Measurements from ENCODE around the gene RCC2. TPM values are rescaled to one million over a fixed set of nuclear protein-coding genes. Genes with fewer than 3 reads are reported as not detected.
A peak's percentile ranks its signal among the peaks of the same experiment; 100 is the strongest.
"Not testable (repeated sequence)": the region's sequence is repeated elsewhere in the genome, so short reads cannot be mapped to it uniquely, and the experiment has no call there.

The RCC2 gene
- 100 to 1,000 TPM in 3 of 8 experiments, 10 to 100 TPM in 5; 37.9 to 192 (median 49.3) TPM for total RNA-seq

- in situ Hi-C loops (cut with MboI; ENCODE audit: low pct_unique_long_range_greater_than_20kb in 2 of 9, low sequenced_read_pairs in 9 of 9, unreplicated experiment in 9 of 9) = no loop called here
- Histone ChIP-seq H3K4me1 (replicated peaks in 1 of 2) (peaks cover 31 to 40% of the 10 kb centered on the region in 2 donors), H3K27ac (peak within 1 kb of the TSS; percentile 70 to 80), H3K4me3 (peak within 1 kb of the TSS; percentile 69 to 90 (median 80))
- peak; percentile 47 to 89 (median 85) for ATAC-seq (replicated peaks in 6 of 8)
- WGBS, 10 experiments = 0 to 13% (median 2%) methylated on average over 3 to 32 of the region's 75 CpGs
Observed at GRCh38 chr1:17439250-17440073, at the start of gene RCC2. RCC2 (minus strand) TSS chr1:17439677; CDS start chr1:17438514, 1,163 bp downstream.

DNA sequence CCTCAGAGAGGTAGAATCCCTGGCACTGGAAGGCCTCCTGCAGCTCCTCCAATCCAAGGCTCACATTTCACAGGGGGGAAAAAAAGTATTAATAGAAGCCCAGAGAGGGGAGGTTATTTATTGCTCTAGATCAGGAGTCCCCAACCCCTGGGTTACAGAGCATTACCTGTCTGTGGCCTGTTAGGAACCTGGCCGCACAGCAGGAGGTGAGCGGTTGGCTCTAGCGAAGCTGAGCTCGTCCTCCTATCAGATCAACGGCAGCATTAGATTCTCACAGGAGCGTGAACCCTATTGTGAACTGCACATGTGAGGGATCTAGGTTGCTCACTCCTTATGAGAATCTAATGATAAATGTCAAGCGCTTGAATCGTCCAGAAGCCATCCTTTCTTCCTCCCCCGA, 46.8 kb upstream of the RCC2 start:
- ATAC-seq (replicated peaks in 6 of 8) = no peak

DNA sequence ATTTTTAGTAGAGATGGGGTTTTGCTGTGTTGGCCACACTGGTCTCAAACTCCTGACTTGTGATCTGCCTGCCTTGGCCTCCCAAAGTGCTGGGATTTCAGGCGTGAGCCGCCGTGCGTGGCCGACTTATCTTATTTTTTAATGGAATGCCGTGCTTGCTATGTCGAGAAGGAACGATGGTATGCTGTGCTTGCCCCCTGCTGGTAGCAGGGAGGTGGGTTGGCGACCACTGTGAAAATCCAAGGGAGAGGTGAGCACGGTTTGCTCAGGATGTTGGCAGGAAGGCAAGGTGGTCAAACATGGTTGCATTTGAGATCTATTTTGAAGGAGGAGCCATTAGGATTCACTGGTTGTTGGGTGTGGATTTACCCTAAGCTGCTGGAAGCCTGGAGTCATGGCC, 45.8 kb upstream of the RCC2 start:
- no peak overlapping the region for H3K27ac ChIP-seq
- in situ Hi-C loops (cut with MboI; ENCODE audit: low pct_unique_long_range_greater_than_20kb in 2 of 9, low sequenced_read_pairs in 9 of 9, unreplicated experiment in 9 of 9) = no loop called here
- 60 to 85% (median 72%) methylated on average over 3 to 8 of the region's 10 CpGs; no CpG with 5 or more reads in 3 of the 10 experiments for WGBS, 10 experiments
- peaks cover 8% of the 10 kb centered on the region in 2 donors for H3K4me1 ChIP-seq (replicated peaks in 1 of 2)
- H3K4me3 ChIP-seq = no peak overlapping the region
- ATAC-seq (replicated peaks in 6 of 8) = peak in 1 of 8 experiments; percentile 30

More for the DNA sequence above, 46.8 kb upstream of the RCC2 start:
- Histone ChIP-seq H3K4me3 (no peak overlapping the region), H3K27ac (no peak overlapping the region), H3K4me1 (replicated peaks in 1 of 2) (peaks cover 8% of the 10 kb centered on the region in 2 donors)
- in situ Hi-C loops (cut with MboI; ENCODE audit: low pct_unique_long_range_greater_than_20kb in 2 of 9, low sequenced_read_pairs in 9 of 9, unreplicated experiment in 9 of 9) = no loop called here
- 53 to 100% (median 89%) methylated on average over 1 to 9 of the region's 9 CpGs; no CpG with 5 or more reads in 3 of the 10 experiments for WGBS, 10 experiments

- not testable (repeated sequence) for ATAC-seq (replicated peaks in 6 of 8)
Observed at GRCh38 chr1:17481981-17482380, 42.5 kb upstream of the RCC2 start.

DNA sequence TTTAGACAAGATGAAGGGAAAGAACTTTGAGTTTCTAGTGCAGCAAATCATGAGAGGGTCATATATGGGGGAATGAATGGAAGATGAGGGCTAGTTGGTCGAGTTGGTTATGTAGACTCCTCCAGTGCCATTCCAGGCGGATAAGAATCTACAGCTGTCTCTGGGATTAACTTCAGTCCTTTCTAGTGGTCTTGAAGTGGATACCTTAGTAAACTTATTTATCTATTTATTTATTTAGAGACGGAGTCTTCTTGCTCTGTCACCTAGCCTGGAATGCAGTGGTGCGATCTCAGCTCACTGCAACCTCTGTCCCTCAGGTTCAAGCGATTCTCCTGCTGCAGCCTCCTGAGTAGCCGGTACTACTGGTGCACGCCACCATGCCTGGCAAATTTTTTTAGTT, 41.4 kb upstream of the RCC2 start:
- Histone ChIP-seq H3K27ac (no peak overlapping the region), H3K4me3 (no peak overlapping the region), H3K4me1 (replicated peaks in 1 of 2) (no peaks in the 10 kb centered on the region)
- in situ Hi-C loops (cut with MboI; ENCODE audit: low pct_unique_long_range_greater_than_20kb in 2 of 9, low sequenced_read_pairs in 9 of 9, unreplicated experiment in 9 of 9) = no loop called here
- whole genome bisulfite sequencing, 10 experiments = 50 to 100% (median 77%) methylated on average over 1 to 4 of the region's 7 CpGs; no CpG with 5 or more reads in 2 of the 10 experiments
- ATAC-seq (replicated peaks in 6 of 8) = no peak

More at GRCh38 chr1:17481981-17482380, 42.5 kb upstream of the RCC2 start:
- in situ Hi-C loops (cut with MboI; ENCODE audit: low pct_unique_long_range_greater_than_20kb in 2 of 9, low sequenced_read_pairs in 9 of 9, unreplicated experiment in 9 of 9); H3K4me3 ChIP-seq; H3K4me1 ChIP-seq (replicated peaks in 1 of 2); H3K27ac ChIP-seq: not testable (repeated sequence)
- WGBS, 10 experiments = 40 to 100% (median 80%) methylated on average over 1 to 9 of the region's 10 CpGs; no CpG with 5 or more reads in 3 of the 10 experiments

GRCh38 chr1:17475752-17476151, 36.3 kb upstream of the RCC2 start:
- in situ Hi-C loops (cut with MboI; ENCODE audit: low pct_unique_long_range_greater_than_20kb in 2 of 9, low sequenced_read_pairs in 9 of 9, unreplicated experiment in 9 of 9) = no loop called here
- no peak overlapping the region for H3K27ac ChIP-seq
- peak in 4 of 8 experiments; percentile 45 to 77 (median 52) for ATAC-seq (replicated peaks in 6 of 8)
- WGBS, 10 experiments = 0 to 100% (median 78%) methylated on average over 1 to 3 of the region's 3 CpGs; no CpG with 5 or more reads in 3 of the 10 experiments
- H3K4me3 ChIP-seq = no peak overlapping the region
- no peaks in the 10 kb centered on the region for H3K4me1 ChIP-seq (replicated peaks in 1 of 2)

- H3K4me1 ChIP-seq (replicated peaks in 1 of 2); H3K27ac ChIP-seq; H3K4me3 ChIP-seq; in situ Hi-C loops (cut with MboI; ENCODE audit: low pct_unique_long_range_greater_than_20kb in 2 of 9, low sequenced_read_pairs in 9 of 9, unreplicated experiment in 9 of 9); ATAC-seq (replicated peaks in 6 of 8): not testable (repeated sequence)
- WGBS, 10 experiments = 75 to 94% (median 84%) methylated on average over 12 to 20 of the region's 20 CpGs
Observed at GRCh38 chr1:17474836-17475555, 35.5 kb upstream of the RCC2 start.

- Histone ChIP-seq H3K27ac (no peak overlapping the region), H3K4me1 (replicated peaks in 1 of 2) (peaks cover 0 to 4% of the 10 kb centered on the region in 2 donors), H3K4me3 (no peak overlapping the region)
- WGBS, 10 experiments = 53 to 89% (median 78%) methylated on average over 1 to 5 of the region's 5 CpGs; no CpG with 5 or more reads in 2 of the 10 experiments
- no peak for ATAC-seq (replicated peaks in 6 of 8)
- in situ Hi-C loops (cut with MboI; ENCODE audit: low pct_unique_long_range_greater_than_20kb in 2 of 9, low sequenced_read_pairs in 9 of 9, unreplicated experiment in 9 of 9) = no loop called here
Observed at GRCh38 chr1:17472814-17473213, 33.3 kb upstream of the RCC2 start.

DNA sequence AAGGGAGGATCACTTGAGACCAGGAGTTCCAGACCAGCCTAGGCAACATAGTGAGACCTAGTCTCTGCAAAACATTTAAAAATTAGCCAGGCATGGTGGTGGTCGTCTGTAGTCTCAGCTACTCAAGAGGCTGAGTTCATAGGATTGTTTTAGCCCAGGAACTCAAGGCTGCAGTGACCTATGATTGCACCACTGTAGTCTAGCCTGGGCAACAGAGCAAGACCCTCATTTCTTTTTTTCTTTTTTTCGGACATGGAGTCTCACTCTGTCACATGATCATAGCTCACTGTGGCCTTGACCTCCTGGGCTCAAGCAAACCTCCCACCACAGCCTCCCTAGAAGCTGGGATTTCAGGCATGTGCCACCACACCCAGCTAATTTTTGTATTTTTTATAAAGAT, 31.9 kb upstream of the RCC2 start:
- ATAC-seq (replicated peaks in 6 of 8) = no peak
- no peak overlapping the region for H3K4me3 ChIP-seq
- in situ Hi-C loops (cut with MboI; ENCODE audit: low pct_unique_long_range_greater_than_20kb in 2 of 9, low sequenced_read_pairs in 9 of 9, unreplicated experiment in 9 of 9) = no loop called here
- H3K27ac ChIP-seq = no peak overlapping the region
- 67 to 92% (median 83%) methylated on average over 1 to 2 of the region's 2 CpGs; no CpG with 5 or more reads in 6 of the 10 experiments for WGBS, 10 experiments
- peaks cover 0 to 4% of the 10 kb centered on the region in 2 donors for H3K4me1 ChIP-seq (replicated peaks in 1 of 2)

DNA sequence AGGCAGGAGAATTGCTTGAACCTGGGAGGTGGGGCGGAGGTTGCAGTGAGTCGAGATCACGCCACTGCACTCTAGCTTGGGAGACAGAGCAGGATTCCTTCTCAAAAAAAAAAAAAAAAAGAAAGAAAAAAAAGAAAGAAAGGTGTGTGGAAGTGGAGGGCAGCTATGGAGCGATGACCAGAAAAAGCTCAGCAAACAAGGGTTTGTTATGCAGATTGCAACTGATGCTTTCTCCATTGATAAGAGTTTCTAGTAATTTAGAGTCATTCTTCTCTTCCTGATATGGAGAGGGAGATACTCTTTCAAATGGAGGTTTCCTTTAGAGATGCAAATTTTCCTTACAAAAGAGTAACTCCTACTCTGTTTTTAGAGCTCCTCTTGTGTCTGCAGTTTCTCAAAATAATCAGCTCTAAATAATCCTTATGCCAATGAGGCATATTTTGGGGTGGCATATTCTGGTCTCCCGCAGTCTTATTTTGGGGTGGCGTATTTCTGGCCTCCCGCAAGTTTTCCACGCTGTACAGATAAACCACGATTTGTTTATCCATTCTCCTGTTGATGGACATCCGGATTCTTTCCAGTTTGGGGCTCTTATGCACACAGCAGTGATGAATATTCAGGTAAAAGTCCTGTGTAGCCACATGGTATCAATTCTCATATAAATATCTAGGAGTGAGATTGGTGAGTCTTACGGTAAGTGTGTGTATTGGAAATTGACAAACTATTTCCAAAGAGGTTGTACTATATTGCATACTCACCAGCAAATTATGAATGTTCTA, 30.7 kb upstream of the RCC2 start:
- WGBS, 10 experiments = 5 to 66% (median 42%) methylated on average over 2 to 11 of the region's 11 CpGs
- ATAC-seq (replicated peaks in 6 of 8) = peak in 3 of 8 experiments; percentile 53 to 70 (median 56)
- Histone ChIP-seq H3K27ac (no peak overlapping the region), H3K4me3 (no peak overlapping the region), H3K4me1 (replicated peaks in 1 of 2) (peaks cover 0 to 4% of the 10 kb centered on the region in 2 donors)
- in situ Hi-C loops (cut with MboI; ENCODE audit: low pct_unique_long_range_greater_than_20kb in 2 of 9, low sequenced_read_pairs in 9 of 9, unreplicated experiment in 9 of 9) = no loop called here

DNA sequence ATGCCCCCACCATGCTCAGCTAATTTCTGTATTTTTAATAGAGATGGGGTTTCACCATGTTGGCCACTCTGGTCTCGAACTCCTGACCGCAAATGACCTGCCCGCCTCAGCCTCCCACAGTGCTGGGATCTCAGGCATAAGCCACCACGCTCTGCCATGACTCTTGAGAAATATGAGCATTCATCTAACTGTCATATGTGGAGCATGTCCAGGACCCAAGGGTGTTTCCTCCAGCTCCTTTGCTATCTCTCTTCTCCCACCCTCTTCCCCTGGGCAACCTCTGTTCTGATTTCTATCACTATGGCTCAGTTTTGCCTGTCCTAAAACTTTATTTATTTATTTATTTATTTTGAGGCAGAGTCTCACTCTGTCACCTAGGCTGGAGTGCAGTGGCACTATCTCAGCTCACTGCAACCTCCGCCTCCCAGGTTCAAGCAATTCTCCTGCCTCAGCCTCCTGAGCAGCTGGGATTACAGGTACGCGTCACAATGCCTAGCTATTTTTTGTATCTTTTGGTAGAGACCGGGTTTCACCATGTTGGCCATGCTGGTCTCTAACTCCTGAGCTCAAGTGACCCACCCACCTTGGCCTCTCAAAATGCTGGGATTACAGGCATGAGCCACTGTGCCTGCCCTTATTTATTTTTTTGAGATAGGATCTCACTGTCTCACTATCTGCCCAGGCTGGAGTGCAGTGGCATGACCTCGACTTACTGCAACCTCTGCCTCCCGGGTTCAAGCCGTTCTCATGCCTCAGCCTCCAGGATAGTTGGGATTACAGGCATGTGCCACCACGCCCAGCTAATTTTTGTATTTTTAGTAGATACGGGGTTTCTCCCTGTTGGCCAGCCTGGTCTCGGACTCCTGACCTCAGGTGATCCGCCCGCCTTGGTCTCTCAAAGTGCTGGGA, 29.1 kb upstream of the RCC2 start:
- ATAC-seq (replicated peaks in 6 of 8); H3K27ac ChIP-seq; H3K4me3 ChIP-seq; in situ Hi-C loops (cut with MboI; ENCODE audit: low pct_unique_long_range_greater_than_20kb in 2 of 9, low sequenced_read_pairs in 9 of 9, unreplicated experiment in 9 of 9); H3K4me1 ChIP-seq (replicated peaks in 1 of 2): not testable (repeated sequence)
- WGBS, 10 experiments = 71 to 100% (median 87%) methylated on average over 1 to 15 of the region's 16 CpGs

- no peak for ATAC-seq (replicated peaks in 6 of 8)
- Histone ChIP-seq H3K27ac (no peak overlapping the region), H3K4me3 (no peak overlapping the region), H3K4me1 (replicated peaks in 1 of 2) (peaks cover 0 to 4% of the 10 kb centered on the region in 2 donors)
- WGBS, 10 experiments = 30 to 100% (median 87%) methylated on average over 1 to 6 of the region's 6 CpGs; no CpG with 5 or more reads in 4 of the 10 experiments
- in situ Hi-C loops (cut with MboI; ENCODE audit: low pct_unique_long_range_greater_than_20kb in 2 of 9, low sequenced_read_pairs in 9 of 9, unreplicated experiment in 9 of 9) = no loop called here
Observed at GRCh38 chr1:17466359-17466758, 26.9 kb upstream of the RCC2 start.

Data from motor neuron (in vitro differentiated cells).